Mammary epithelial cell (primary cell): ENCODE measurements around the gene RBM18.

Experiments used
- EZH2 ChIP-seq: IDR thresholded peaks from 2 replicates; pipeline ENCODE4 v1.6.1; 2012; ENCODE audit warnings: low read length, inconsistent platforms, borderline replicate concordance
- TF ChIP-seq, protein P1 (sequence below), 2 donors: IDR thresholded peaks in 1 of 2; conservative IDR thresholded peaks in 1 of 2; 2 replicates each; pipeline ENCODE4 v1.5.1; 2011 to 2012; ENCODE audit warnings: inconsistent platforms in 2 of 2, low read length in 2 of 2, mild to moderate bottlenecking in 2 of 2, control low read depth in 1 of 2, low read depth in 1 of 2; ENCODE audit not compliant: insufficient read depth in 1 of 2; ENCODE audit errors: extremely low read depth in 1 of 2

DNA sequence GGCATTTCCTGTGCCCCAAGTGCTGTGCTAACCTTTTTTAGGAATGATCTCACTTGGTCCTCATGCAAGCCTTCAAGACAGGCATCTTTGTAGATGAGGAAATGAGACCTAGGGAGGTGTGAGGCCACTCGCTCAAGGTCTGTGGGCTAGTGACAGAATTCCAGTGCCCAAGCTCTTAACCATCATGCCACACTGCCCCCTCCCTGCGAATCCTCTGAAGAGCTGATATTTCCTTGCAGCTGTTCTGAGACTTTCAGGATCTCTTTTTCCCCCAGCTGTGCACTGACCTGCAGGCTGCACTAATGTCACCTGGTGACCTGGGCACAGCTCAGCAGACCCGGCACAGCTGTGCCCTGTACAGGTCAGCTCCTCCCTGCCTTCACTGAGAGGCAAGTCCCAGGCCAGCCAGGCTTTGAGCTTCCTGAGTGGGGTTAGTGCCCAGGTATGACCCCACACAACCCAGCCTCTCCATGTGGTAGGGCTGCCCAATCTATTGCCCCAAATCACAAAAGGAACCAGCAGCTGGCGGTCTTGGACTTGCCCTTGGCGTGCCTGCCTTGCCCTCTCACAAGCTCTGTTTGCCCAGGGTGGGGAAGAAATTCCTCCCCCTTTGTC is 72.3 kb downstream of the RBM18 start:
- TF ChIP-seq, protein P1, sequence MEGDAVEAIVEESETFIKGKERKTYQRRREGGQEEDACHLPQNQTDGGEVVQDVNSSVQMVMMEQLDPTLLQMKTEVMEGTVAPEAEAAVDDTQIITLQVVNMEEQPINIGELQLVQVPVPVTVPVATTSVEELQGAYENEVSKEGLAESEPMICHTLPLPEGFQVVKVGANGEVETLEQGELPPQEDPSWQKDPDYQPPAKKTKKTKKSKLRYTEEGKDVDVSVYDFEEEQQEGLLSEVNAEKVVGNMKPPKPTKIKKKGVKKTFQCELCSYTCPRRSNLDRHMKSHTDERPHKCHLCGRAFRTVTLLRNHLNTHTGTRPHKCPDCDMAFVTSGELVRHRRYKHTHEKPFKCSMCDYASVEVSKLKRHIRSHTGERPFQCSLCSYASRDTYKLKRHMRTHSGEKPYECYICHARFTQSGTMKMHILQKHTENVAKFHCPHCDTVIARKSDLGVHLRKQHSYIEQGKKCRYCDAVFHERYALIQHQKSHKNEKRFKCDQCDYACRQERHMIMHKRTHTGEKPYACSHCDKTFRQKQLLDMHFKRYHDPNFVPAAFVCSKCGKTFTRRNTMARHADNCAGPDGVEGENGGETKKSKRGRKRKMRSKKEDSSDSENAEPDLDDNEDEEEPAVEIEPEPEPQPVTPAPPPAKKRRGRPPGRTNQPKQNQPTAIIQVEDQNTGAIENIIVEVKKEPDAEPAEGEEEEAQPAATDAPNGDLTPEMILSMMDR (conservative IDR thresholded peaks at IDR 0.05 in 1 of 2, IDR thresholded peaks at IDR 0.05 in 1 of 2; ENCODE audit: extremely low read depth in 1 of 2, insufficient read depth in 1 of 2, low read depth in 1 of 2, low read length in 2 of 2), result peak in 1 of 2 donors; percentile 23
- TF ChIP-seq EZH2, result no peak
